ENCODE results near the gene NUP58. TPM values are rescaled to one million over a fixed set of nuclear protein-coding genes. Genes with fewer than 3 reads are reported as not detected.

NUP58 gene
- 52.0 and 59.9 TPM in 2 replicates for total RNA-seq

DNA sequence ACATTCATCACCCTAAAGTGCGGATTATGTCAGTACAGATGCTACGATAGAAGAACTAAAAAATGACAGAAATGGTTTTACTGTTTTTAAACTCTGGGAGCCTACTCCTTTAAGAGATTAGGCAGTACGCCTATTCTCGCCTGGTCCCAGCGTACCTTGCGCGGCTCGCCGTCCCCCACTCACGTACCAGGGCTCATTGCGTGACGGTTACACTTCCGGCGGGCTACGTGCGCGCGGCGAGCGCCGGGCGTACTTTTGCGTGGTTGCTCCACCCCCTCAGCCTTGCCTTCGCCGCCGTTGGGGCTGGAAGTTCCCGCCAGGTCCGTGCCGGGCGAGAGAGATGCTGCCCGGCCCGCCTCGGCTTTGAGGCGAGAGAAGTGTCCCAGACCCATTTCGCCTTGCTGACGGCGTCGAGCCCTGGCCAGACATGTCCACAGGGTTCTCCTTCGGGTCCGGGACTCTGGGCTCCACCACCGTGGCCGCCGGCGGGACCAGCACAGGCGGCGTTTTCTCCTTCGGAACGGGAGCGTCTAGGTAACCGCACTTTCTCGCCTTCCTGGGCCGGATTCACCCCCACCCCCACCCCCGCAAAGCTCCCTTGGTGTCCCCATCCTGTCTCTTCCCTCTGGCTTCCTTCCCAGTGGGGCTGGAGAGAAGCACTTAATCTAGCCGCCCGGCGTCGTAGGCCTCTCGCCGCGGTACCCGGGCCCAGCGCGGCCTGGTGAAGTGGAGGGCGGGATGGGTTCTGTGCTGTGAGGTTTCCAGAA lies at the start of gene NUP58:
TSS of gene NUP58 (plus strand) at position 279 of the 767 bp plus-strand sequence. CDS start at position 428, 149 bp downstream.

GRCh38 chr13:25286969-25287961 lies 14.2 kb upstream of the NUP58 start, which contains the start of gene MTMR6:
MTMR6 (minus strand) TSS chr13:25287488; CDS start chr13:25287247, 241 bp downstream.

GRCh38 chr13:25371875-25372283 lies 70.5 kb downstream of the NUP58 start, which contains the start of gene ATP8A2:
ATP8A2 (plus strand) TSS chr13:25371974; CDS start chr13:25372213, 239 bp downstream.

Other genes with a start within 250 kb of the NUP58 start
- 0.04 TPM in 1 of 2 replicates, not detected in the other for gene PABPC3, start 205.5 kb upstream of the NUP58 start, total RNA-seq
- gene AMER2, start 129.3 kb upstream of the NUP58 start, total RNA-seq = not detected in 2 replicates
- 20.3 and 20.4 TPM in 2 replicates for gene MTMR6, start 14.1 kb upstream of the NUP58 start, total RNA-seq
- 0.15 and 0.23 TPM in 2 replicates for gene ATP8A2, start 70.3 kb downstream of the NUP58 start, total RNA-seq